GM12878 (cell line): Measurements from ENCODE around the gene SPIRE2. TPM values are rescaled to one million over a fixed set of nuclear protein-coding genes. Genes with fewer than 3 reads are reported as not detected.

Source experiments
- NFXL1 ChIP-seq: fragments of 450-650 bp; IDR thresholded peaks from 2 replicates; pipeline ENCODE4 v1.6.1; 2017; ENCODE audit warnings: antibody characterized with exemption, mild to moderate bottlenecking, borderline replicate concordance
- STAT1 ChIP-seq: fragments of 450-650 bp; conservative IDR thresholded peaks from 2 replicates; pipeline ENCODE4 v1.6.1; 2014; ENCODE audit warnings: antibody characterized with exemption, mild to moderate bottlenecking
- polyA plus RNA-seq, 11 experiments: library from polyadenylated mRNA; depleted of rRNA in 4 of 11; unstranded in 6 of 11; stranded (reverse) in 5 of 11; fragments of >200 nt; fragmentation: Nextera tagmentation in 4 of 11; fragmentation: Illumina TruSeq in 1 of 11; extraction: Ambion mirVana in 4 of 11; extraction: Trizol in 1 of 11; gene quantifications; 1 replicate in 1 of 11; 2 replicates in 10 of 11; pipeline versions ENCODE4 v1.2.1 to v1.2.3, GENCODE V29; 2011 to 2016; ENCODE audit warnings: inconsistent platforms in 2 of 11, missing spikeins in 2 of 11, low read depth in 1 of 11
- total RNA-seq, 4 experiments: library from RNA; depleted of rRNA in 3 of 4; stranded (reverse); fragments of >200 nt in 3 of 4; fragmentation: Illumina TruSeq in 1 of 4; extraction: Trizol in 1 of 4; gene quantifications; 2 replicates each; pipeline versions ENCODE4 v1.2.1 to v1.2.3, GENCODE V29; 2013 to 2021
- TF ChIP-seq, protein P1 (sequence below): IDR thresholded peaks from 2 replicates; pipeline ENCODE4 v1.6.1; 2012; ENCODE audit warnings: low read depth, low read length, improper control_type of control experiment
- TF ChIP-seq, protein P2 (sequence below): fragments of 450-650 bp; IDR thresholded peaks from 2 replicates; pipeline ENCODE4 v1.6.1; 2016; ENCODE audit warnings: mild to moderate bottlenecking
- TF ChIP-seq, protein P3 (sequence below): fragments of 450-650 bp; IDR thresholded peaks from 2 replicates; pipeline ENCODE4 v1.6.1; 2018; ENCODE audit warnings: borderline replicate concordance, mild to moderate bottlenecking; ENCODE audit not compliant: partially characterized antibody
- TF ChIP-seq, protein P4 (sequence below): fragments of 450-650 bp; formaldehyde crosslinking; IDR thresholded peaks from 2 replicates; pipeline ENCODE4 v1.4.0; 2020; ENCODE audit warnings: mild to moderate bottlenecking, moderate library complexity

SPIRE2 gene
- total and polyA plus RNA-seq, 10 of the 15 experiments (the other 5 are each of a cell fraction or from before 2014, with no cell fraction given) = 0.03 to 0.64 (median 0.27) TPM; not detected in 1

DNA sequence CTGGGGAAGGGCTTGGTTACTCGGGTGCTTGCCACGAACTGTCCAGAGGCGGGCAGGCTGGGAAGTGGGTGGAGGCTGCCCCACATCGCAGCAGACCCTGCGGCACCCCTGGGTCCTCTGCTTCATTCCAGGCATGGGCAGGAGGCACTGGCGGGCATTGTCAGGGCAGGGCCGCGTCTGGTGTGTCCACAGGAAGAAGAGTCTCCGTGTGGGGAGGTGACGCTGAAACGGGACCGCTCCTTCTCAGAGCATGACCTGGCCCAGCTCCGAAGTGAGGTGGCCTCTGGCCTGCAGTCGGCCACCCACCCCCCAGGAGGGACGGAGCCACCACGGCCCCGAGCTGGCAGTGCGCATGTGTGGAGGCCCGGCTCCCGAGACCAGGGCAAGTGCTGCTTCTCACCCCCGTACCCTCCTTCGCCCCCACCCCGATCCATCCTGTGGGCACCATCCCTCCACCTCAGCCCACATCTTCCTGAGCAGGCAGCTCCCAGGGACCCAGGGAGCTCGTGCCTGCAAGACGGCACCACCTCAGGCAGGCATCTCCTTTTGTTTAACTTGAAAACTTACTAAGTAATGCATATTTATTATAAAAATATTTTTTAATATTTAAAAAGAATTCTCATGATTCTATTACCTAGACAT lies 30.8 kb downstream of the SPIRE2 start (continued):
- TF ChIP-seq NFXL1 (no peak), STAT1 (no peak)
- TF ChIP-seq, protein P1, sequence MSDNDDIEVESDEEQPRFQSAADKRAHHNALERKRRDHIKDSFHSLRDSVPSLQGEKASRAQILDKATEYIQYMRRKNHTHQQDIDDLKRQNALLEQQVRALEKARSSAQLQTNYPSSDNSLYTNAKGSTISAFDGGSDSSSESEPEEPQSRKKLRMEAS = no peak
- TF ChIP-seq, protein P2, sequence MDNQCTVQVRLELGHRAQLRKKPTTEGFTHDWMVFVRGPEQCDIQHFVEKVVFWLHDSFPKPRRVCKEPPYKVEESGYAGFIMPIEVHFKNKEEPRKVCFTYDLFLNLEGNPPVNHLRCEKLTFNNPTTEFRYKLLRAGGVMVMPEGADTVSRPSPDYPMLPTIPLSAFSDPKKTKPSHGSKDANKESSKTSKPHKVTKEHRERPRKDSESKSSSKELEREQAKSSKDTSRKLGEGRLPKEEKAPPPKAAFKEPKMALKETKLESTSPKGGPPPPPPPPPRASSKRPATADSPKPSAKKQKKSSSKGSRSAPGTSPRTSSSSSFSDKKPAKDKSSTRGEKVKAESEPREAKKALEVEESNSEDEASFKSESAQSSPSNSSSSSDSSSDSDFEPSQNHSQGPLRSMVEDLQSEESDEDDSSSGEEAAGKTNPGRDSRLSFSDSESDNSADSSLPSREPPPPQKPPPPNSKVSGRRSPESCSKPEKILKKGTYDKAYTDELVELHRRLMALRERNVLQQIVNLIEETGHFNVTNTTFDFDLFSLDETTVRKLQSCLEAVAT = no peak
- TF ChIP-seq, protein P3, sequence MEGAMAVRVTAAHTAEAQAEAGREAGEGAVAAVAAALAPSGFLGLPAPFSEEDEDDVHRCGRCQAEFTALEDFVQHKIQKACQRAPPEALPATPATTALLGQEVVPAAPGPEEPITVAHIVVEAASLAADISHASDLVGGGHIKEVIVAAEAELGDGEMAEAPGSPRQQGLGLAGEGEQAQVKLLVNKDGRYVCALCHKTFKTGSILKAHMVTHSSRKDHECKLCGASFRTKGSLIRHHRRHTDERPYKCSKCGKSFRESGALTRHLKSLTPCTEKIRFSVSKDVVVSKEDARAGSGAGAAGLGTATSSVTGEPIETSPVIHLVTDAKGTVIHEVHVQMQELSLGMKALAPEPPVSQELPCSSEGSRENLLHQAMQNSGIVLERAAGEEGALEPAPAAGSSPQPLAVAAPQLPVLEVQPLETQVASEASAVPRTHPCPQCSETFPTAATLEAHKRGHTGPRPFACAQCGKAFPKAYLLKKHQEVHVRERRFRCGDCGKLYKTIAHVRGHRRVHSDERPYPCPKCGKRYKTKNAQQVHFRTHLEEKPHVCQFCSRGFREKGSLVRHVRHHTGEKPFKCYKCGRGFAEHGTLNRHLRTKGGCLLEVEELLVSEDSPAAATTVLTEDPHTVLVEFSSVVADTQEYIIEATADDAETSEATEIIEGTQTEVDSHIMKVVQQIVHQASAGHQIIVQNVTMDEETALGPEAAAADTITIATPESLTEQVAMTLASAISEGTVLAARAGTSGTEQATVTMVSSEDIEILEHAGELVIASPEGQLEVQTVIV = no peak
- TF ChIP-seq, protein P4, sequence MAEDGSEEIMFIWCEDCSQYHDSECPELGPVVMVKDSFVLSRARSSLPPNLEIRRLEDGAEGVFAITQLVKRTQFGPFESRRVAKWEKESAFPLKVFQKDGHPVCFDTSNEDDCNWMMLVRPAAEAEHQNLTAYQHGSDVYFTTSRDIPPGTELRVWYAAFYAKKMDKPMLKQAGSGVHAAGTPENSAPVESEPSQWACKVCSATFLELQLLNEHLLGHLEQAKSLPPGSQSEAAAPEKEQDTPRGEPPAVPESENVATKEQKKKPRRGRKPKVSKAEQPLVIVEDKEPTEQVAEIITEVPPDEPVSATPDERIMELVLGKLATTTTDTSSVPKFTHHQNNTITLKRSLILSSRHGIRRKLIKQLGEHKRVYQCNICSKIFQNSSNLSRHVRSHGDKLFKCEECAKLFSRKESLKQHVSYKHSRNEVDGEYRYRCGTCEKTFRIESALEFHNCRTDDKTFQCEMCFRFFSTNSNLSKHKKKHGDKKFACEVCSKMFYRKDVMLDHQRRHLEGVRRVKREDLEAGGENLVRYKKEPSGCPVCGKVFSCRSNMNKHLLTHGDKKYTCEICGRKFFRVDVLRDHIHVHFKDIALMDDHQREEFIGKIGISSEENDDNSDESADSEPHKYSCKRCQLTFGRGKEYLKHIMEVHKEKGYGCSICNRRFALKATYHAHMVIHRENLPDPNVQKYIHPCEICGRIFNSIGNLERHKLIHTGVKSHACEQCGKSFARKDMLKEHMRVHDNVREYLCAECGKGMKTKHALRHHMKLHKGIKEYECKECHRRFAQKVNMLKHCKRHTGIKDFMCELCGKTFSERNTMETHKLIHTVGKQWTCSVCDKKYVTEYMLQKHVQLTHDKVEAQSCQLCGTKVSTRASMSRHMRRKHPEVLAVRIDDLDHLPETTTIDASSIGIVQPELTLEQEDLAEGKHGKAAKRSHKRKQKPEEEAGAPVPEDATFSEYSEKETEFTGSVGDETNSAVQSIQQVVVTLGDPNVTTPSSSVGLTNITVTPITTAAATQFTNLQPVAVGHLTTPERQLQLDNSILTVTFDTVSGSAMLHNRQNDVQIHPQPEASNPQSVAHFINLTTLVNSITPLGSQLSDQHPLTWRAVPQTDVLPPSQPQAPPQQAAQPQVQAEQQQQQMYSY (CRISPR knock-in tag) = no peak
